Heart right ventricle (tissue), 16 donors: ENCODE results near the gene P4HA3. TPM values are rescaled to one million over a fixed set of nuclear protein-coding genes. Genes with fewer than 3 reads are reported as not detected.

Experiments
- ATAC-seq, 8 donors: fragments of 200-7000 bp; cut with Tn5 transposase; one replicate each; pipeline ENCODE4 v1.9.1; 2020; ENCODE audit warnings: mild to moderate bottlenecking in 8 of 8, moderate library complexity in 8 of 8, moderate number of reproducible peaks in 1 of 8
- DNase-seq, 2 donors: peaks; one replicate each; pipeline ENCODE4 v3.0.0-alpha.2; 2020
- H3K27ac ChIP-seq, 10 donors: fragments of 200-600 bp; sonication (generic) in 2 of 10; one replicate each; pipeline versions ENCODE4 v1.5.0 to v1.8.0; 2020 to 2022; ENCODE audit warnings: mild to moderate bottlenecking in 3 of 10
- H3K27me3 ChIP-seq, 7 donors: fragments of 200-600 bp; one replicate each; pipeline ENCODE4 v1.8.0; 2021 to 2022; ENCODE audit warnings: mild to moderate bottlenecking in 2 of 7
- H3K36me3 ChIP-seq, 9 donors: fragments of 200-600 bp; sonication (generic) in 1 of 9; one replicate each; pipeline versions ENCODE4 v1.5.0 to v1.8.0; 2020 to 2022; ENCODE audit warnings: mild to moderate bottlenecking in 2 of 9
- H3K4me1 ChIP-seq, 9 donors: fragments of 200-600 bp; sonication (generic) in 1 of 9; one replicate each; pipeline versions ENCODE4 v1.5.0 to v1.8.0; 2020 to 2022; ENCODE audit warnings: mild to moderate bottlenecking in 4 of 9
- H3K4me3 ChIP-seq, 10 donors: fragments of 200-600 bp; sonication (generic) in 2 of 10; one replicate each; pipeline versions ENCODE4 v1.5.0 to v1.8.0; 2020 to 2022; ENCODE audit warnings: mild to moderate bottlenecking in 7 of 10, moderate library complexity in 2 of 10
- H3K9me3 ChIP-seq, 11 donors: fragments of 200-600 bp in 10 of 11; sonication (generic) in 2 of 11; one replicate each; pipeline versions ENCODE4 v1.5.0 to v1.8.0; 2013 to 2022; ENCODE audit warnings: mild to moderate bottlenecking in 2 of 11, control low read depth in 1 of 11, moderate library complexity in 1 of 11
- WGBS, 2 donors: extraction: QIAGEN DNeasy Blood & Tissue Kit; methylation state at CpG; one replicate each; pipeline ENCODE4 v1.1.7; 2013; ENCODE audit warnings: inconsistent platforms in 1 of 2; 5-methylcytosine and 5-hydroxymethylcytosine counted together
- intact Hi-C, 10 donors: fragments of 100-400 bp; cut with DNase I; formaldehyde crosslinking; loops; one replicate each; pipeline versions ENCODE4 v1.11.1 to v1.14.2; 2022
- polyA plus RNA-seq, 2 donors: library from polyadenylated mRNA; stranded (reverse); fragments of 200-250 nt; gene quantifications; one replicate each; pipeline ENCODE4 v1.2.3, GENCODE V29; 2013
- total RNA-seq, 10 donors: library from RNA; stranded (reverse); fragmentation: NEBNext Ultra II Directional in 3 of 10; extraction: Animal tissue kit (Norgen Biotek cat#: 25700) in 3 of 10; gene quantifications; one replicate each; pipeline versions ENCODE4 v1.2.1 to v1.2.4, GENCODE V29; 2021 to 2023
- TF ChIP-seq, protein P1 (sequence below), 9 donors: fragments of 200-600 bp; sonication (generic) in 2 of 9; IDR thresholded peaks; one replicate each; pipeline versions ENCODE4 v1.5.0 to v1.8.0; 2021 to 2022; ENCODE audit warnings: antibody characterized with exemption in 9 of 9, mild to moderate bottlenecking in 5 of 9, moderate library complexity in 1 of 9
- donor health status: Arrhythmogenic right ventricular cardiomyopathy.
- donor health status: ischemic (EF 13 %, LVEDD 7.1; RV severe dilation, severe dysfunction).
- donor health status: healthy with polysubstance abuse.
- donor health status: DM: no; HTN: yes; CAD: no.
- donor health status: DM: no; HTN: no; CAD: no.
- donor health status: ischemic (EF 25% LVEDD 6.9; RV normal size, moderate dysfunction).
- donor health status: ischemic (EF 25% LVEDD 5.7; RV mildly dilated, moderate dysfunction).
- donor health status: healthy.
- donor health status: DM: yes; HTN: yes; CAD: no.
- donor health status: Ischemic cardiomyopathy.
- donor health status: ischemic (EF 35%, LVEDD 5.7; RV mildly dilated, moderate dysfunction).
- donor health status: nonischemic (EF 11% LVEDD 7.7; RV severe dilation, severe dysfunction).
- donor health status: DM: yes; HTN: yes; CAD: no.
- donor health status: PGD.
- donor health status: ischemic (EF 29% LVEDD 5.4; RV normal size, mild dysfunction).
- donor health status: nonischemic (EF 23%, LVEDD 6.1; RV moderate dilation, normal function).

Gene P4HA3
- total and polyA plus RNA-seq, 12 donors = 0.13 to 0.76 (median 0.30) TPM; not detected in 6

GRCh38 chr11:74288161-74288560 lies 23.3 kb downstream of the P4HA3 start:
- no peaks in the 10 kb centered on the region for H3K9me3 ChIP-seq
- DNase-seq (no peak), ATAC-seq (peak in 1 of 8 donors; percentile 90)
- no peaks in the 10 kb centered on the region for H3K27me3 ChIP-seq
- peaks cover 0 to 6% (median 0%) of the 10 kb centered on the region in 9 donors for H3K36me3 ChIP-seq
- peaks cover 0 to 9% (median 0%) of the 10 kb centered on the region in 9 donors for H3K4me1 ChIP-seq
- intact Hi-C loops = no loop called here
- H3K4me3 ChIP-seq = no peak overlapping the region
- WGBS, 2 donors = 48 to 87% methylated on average over 1 of the region's 1 CpG
- TF ChIP-seq, protein P1, sequence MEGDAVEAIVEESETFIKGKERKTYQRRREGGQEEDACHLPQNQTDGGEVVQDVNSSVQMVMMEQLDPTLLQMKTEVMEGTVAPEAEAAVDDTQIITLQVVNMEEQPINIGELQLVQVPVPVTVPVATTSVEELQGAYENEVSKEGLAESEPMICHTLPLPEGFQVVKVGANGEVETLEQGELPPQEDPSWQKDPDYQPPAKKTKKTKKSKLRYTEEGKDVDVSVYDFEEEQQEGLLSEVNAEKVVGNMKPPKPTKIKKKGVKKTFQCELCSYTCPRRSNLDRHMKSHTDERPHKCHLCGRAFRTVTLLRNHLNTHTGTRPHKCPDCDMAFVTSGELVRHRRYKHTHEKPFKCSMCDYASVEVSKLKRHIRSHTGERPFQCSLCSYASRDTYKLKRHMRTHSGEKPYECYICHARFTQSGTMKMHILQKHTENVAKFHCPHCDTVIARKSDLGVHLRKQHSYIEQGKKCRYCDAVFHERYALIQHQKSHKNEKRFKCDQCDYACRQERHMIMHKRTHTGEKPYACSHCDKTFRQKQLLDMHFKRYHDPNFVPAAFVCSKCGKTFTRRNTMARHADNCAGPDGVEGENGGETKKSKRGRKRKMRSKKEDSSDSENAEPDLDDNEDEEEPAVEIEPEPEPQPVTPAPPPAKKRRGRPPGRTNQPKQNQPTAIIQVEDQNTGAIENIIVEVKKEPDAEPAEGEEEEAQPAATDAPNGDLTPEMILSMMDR (IDR thresholded peaks at IDR 0.05) = no peak
- peak overlapping the region in 1 of 10 donors; percentile 51 for H3K27ac ChIP-seq

DNA sequence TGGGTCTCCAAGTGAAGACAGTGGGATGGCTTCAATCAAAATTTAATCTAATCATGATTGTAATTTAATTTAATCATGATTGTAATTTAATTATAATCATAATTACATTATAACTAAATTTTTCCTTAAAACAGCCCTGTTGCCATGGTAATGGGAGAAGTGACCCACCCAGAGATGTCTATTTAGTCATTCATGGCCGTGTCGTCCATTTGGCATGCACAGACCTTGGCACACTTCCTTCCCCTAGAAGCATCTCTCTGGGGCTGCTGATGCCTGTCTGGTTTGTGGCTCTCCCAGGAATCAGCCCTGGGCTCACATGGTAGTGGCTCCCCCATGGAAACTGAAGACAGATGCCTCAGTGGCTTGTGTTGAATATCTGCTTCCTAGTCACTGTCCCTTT lies 27.0 kb downstream of the P4HA3 start:
- intact Hi-C loops = no loop called here
- WGBS, 2 donors = 71 to 75% methylated on average over 2 of the region's 2 CpGs
- no peaks in the 10 kb centered on the region for H3K9me3 ChIP-seq
- peaks cover 0 to 13% (median 0%) of the 10 kb centered on the region in 9 donors for H3K4me1 ChIP-seq
- H3K36me3 ChIP-seq = peaks cover 0 to 6% (median 0%) of the 10 kb centered on the region in 9 donors
- DNase-seq (no peak), ATAC-seq (no peak)
- H3K27me3 ChIP-seq = no peaks in the 10 kb centered on the region
- no peak overlapping the region for H3K27ac ChIP-seq
- TF ChIP-seq, protein P1 (IDR thresholded peaks at IDR 0.05) = no peak
- H3K4me3 ChIP-seq = no peak overlapping the region

DNA sequence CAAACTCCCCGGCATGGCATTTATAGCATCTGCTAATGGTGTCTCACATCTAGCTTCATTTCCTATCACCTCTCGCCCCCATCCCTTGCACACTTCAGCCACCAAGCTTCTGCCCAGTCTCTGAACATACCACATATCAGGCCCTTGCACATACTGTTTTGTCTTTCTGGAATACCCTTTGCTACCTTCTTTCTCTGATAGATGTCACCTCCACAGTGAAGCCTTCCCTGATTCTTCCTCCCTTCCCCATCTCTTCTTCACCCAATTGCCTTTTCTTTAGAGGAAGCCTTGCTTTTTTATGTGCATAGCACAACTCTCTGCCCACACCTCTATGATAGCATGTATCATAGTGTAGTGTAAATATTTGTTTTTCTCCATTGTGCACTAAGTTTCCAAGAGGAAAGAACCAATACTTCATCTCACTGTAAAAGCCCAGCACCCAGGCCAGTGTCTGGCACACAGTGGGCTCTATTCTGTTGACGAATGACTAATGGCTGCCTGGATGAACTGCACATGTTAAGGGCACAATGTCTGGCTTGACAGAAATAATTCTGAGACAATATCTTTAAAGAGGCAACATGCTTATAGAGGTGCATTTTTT lies 27.8 kb downstream of the P4HA3 start:
- no peak overlapping the region for H3K27ac ChIP-seq
- ATAC-seq (no peak), DNase-seq (no peak)
- TF ChIP-seq, protein P1 (IDR thresholded peaks at IDR 0.05) = no peak
- H3K4me3 ChIP-seq = no peak overlapping the region
- no peaks in the 10 kb centered on the region for H3K27me3 ChIP-seq
- H3K36me3 ChIP-seq = peaks cover 0 to 6% (median 0%) of the 10 kb centered on the region in 9 donors
- intact Hi-C loops = no loop called here
- H3K9me3 ChIP-seq = no peaks in the 10 kb centered on the region
- WGBS, 2 donors = 84 to 89% methylated on average over 3 of the region's 3 CpGs
- H3K4me1 ChIP-seq = peaks cover 0 to 18% (median 0%) of the 10 kb centered on the region in 9 donors

DNA sequence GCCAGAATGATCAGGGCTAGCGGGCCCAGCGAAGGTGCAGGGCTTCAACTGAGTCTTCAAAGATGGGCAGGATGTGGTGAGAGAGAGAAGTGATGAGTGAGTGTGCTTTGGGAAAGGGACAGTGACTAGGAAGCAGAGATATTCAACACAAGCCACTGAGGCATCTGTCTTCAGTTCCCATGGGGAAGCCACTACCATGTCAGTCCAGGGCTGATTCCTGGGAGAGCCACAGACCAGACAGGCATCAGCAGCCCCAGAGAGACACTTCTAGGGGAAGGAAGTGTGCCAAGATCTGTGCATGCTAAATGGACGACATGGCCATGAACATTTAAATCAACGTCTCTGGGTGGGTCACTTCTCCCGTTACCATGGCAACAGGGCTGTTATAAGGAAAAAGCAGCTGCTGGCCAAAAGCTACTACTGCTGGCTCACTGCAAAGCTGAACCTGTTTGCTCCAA lies 28.5 kb downstream of the P4HA3 start:
- H3K27me3 ChIP-seq = no peaks in the 10 kb centered on the region
- intact Hi-C loops = no loop called here

More for the DNA sequence above, 28.5 kb downstream of the P4HA3 start:
- TF ChIP-seq, protein P1 (IDR thresholded peaks at IDR 0.05) = no peak
- WGBS, 2 donors = 59 to 65% methylated on average over 5 of the region's 5 CpGs
- Histone ChIP-seq H3K4me1 (peaks cover 0 to 17% (median 0%) of the 10 kb centered on the region in 9 donors), H3K9me3 (no peaks in the 10 kb centered on the region), H3K4me3 (no peak overlapping the region), H3K36me3 (peaks cover 0 to 6% (median 0%) of the 10 kb centered on the region in 9 donors), H3K27ac (no peak overlapping the region)
- DNase-seq (no peak), ATAC-seq (no peak)
